Endothelial cell of umbilical vein (primary cell): ENCODE results near the gene RET. TPM values are rescaled to one million over a fixed set of nuclear protein-coding genes. Genes with fewer than 3 reads are reported as not detected.

Experiments
- BruUV-seq: library from RNA; stranded (reverse); fragments of 400-500 nt; replicated peaks from 2 replicates; lab custom pipeline; 2021; lab: Mats Ljungman, UMichigan
- CTCF ChIA-PET: fragments of 300-600, 350-600 bp; sonication (Branson Sonifier 250); formaldehyde crosslinking; loops from one replicate; lab custom pipeline; 2021; ENCODE audit warnings: antibody characterized with exemption, inconsistent platforms; lab: Charles Lee
- POLR2A ChIA-PET: fragments of 300-600, 350-600 bp; sonication (Branson Sonifier 250); formaldehyde crosslinking; loops from one replicate; lab custom pipeline; 2021; ENCODE audit warnings: antibody characterized with exemption, inconsistent platforms; lab: Charles Lee
- DNase-seq: peaks from one replicate; pipeline ENCODE4 v3.0.0-alpha.2; 2011; ENCODE audit warnings: low read depth, low spot score
- FAIRE-seq: peaks from 2 replicates; lab custom pipeline; 2011; peaks lifted over from hg19 to GRCh38; lab: Jason Lieb, UNC
- H2AFZ ChIP-seq: 2 replicates; pipeline ENCODE4 v1.6.0; 2012; ENCODE audit warnings: low read depth, low read length, control low read depth, inconsistent platforms
- H3K27ac ChIP-seq: 2 replicates; pipeline ENCODE4 v1.5.1; 2011; ENCODE audit warnings: low read depth, mild to moderate bottlenecking, control low read depth, low read length, moderate library complexity; ENCODE audit not compliant: insufficient read depth
- H3K27me3 ChIP-seq, 2 experiments: 2 replicates each; pipeline versions ENCODE4 v1.6.0 to v1.6.1; 2011; ENCODE audit warnings: low read length in 2 of 2, mixed read lengths in 1 of 2; ENCODE audit not compliant: control insufficient read depth in 2 of 2, insufficient read depth in 2 of 2
- H3K36me3 ChIP-seq, 2 experiments: 2 replicates in 1 of 2; 3 replicates in 1 of 2; pipeline ENCODE4 v1.5.1; 2011; ENCODE audit warnings: low read length in 2 of 2, mild to moderate bottlenecking in 1 of 2, moderate library complexity in 1 of 2; ENCODE audit not compliant: control insufficient read depth in 2 of 2, insufficient read depth in 2 of 2; ENCODE audit errors: extremely low read depth in 1 of 2
- H3K4me1 ChIP-seq: 3 replicates; pipeline ENCODE4 v1.5.1; 2011; ENCODE audit warnings: mild to moderate bottlenecking, low read length; ENCODE audit not compliant: control insufficient read depth, insufficient read depth; ENCODE audit errors: extremely low read depth
- H3K4me2 ChIP-seq: 2 replicates; pipeline ENCODE4 v1.6.1; 2011; ENCODE audit warnings: low read length, control low read depth, mixed read lengths; ENCODE audit not compliant: insufficient read depth
- H3K4me3 ChIP-seq, 3 experiments: fragments of 200-600 bp in 1 of 3; sonication (generic), shearing (Covaris generic) in 1 of 3; replicated peaks in 1 of 3; 2 replicates each; pipeline ENCODE4 v1.5.1; 2011 to 2016; ENCODE audit warnings: control low read depth in 3 of 3, low read length in 3 of 3, mild to moderate bottlenecking in 2 of 3, inconsistent platforms in 1 of 3, low read depth in 1 of 3, moderate library complexity in 1 of 3; ENCODE audit not compliant: insufficient read depth in 1 of 3
- H3K79me2 ChIP-seq: 2 replicates; pipeline ENCODE4 v1.6.0; 2012; ENCODE audit warnings: low read length, inconsistent platforms; ENCODE audit not compliant: control insufficient read depth, insufficient read depth
- H3K9ac ChIP-seq: replicated peaks from 2 replicates; pipeline ENCODE3; 2011; ENCODE audit warnings: low read length, control low read depth; ENCODE audit not compliant: insufficient read depth; ENCODE audit errors: extremely low read depth
- H3K9me1 ChIP-seq: replicated peaks from 3 replicates; pipeline ENCODE4 v1.6.0; 2011; ENCODE audit warnings: mild to moderate bottlenecking, low read length; ENCODE audit not compliant: control insufficient read depth, insufficient read depth; ENCODE audit errors: extremely low read depth
- H3K9me3 ChIP-seq: replicated peaks from 2 replicates; pipeline ENCODE4 v1.5.1; 2012; ENCODE audit warnings: low read length, inconsistent platforms; ENCODE audit not compliant: control insufficient read depth, insufficient read depth
- H4K20me1 ChIP-seq: replicated peaks from 2 replicates; pipeline ENCODE3; 2011; ENCODE audit warnings: mild to moderate bottlenecking, low read length; ENCODE audit not compliant: control insufficient read depth, insufficient read depth; ENCODE audit errors: extremely low read depth
- CTCF ChIP-seq, 2 donors: IDR thresholded peaks; 1 replicate in 1 of 2; 2 replicates in 1 of 2; pipeline ENCODE4 v1.5.1; 2011; ENCODE audit warnings: low read length in 2 of 2, mild to moderate bottlenecking in 2 of 2, moderate library complexity in 2 of 2, control low read depth in 1 of 2, inconsistent platforms in 1 of 2, low read depth in 1 of 2; ENCODE audit not compliant: insufficient read depth in 1 of 2; ENCODE audit errors: extremely low read depth in 1 of 2
- EZH2 ChIP-seq: IDR thresholded peaks from 2 replicates; pipeline ENCODE4 v1.6.1; 2012; ENCODE audit warnings: borderline replicate concordance, low read depth, mild to moderate bottlenecking, moderate library complexity, low read length, inconsistent platforms; ENCODE audit not compliant: severe bottlenecking
- FOS ChIP-seq: IDR thresholded peaks from 2 replicates; pipeline ENCODE4 v1.6.1; 2011; ENCODE audit warnings: mild to moderate bottlenecking, low read length, moderate library complexity, borderline replicate concordance; ENCODE audit not compliant: insufficient read depth
- GATA2 ChIP-seq: IDR thresholded peaks from 2 replicates; pipeline ENCODE4 v1.7.0; 2011; ENCODE audit warnings: low read depth, mild to moderate bottlenecking, moderate library complexity, mixed read lengths, low read length; ENCODE audit not compliant: insufficient read length, insufficient read depth
- JUN ChIP-seq: IDR thresholded peaks from 2 replicates; pipeline ENCODE4 v1.6.1; 2011; ENCODE audit warnings: borderline replicate concordance, low read depth; ENCODE audit not compliant: insufficient read length, insufficient read depth
- MAX ChIP-seq: IDR thresholded peaks from 2 replicates; pipeline ENCODE4 v1.6.1; 2011; ENCODE audit not compliant: insufficient read depth, insufficient read length
- MYC ChIP-seq: IDR thresholded peaks from one replicate; pipeline ENCODE4 v1.6.1; 2011; ENCODE audit warnings: mild to moderate bottlenecking, low read depth, low read length
- POLR2A ChIP-seq: IDR thresholded peaks from 2 replicates; pipeline ENCODE4 v1.6.1; 2012; ENCODE audit warnings: low read depth, mild to moderate bottlenecking, control low read depth, low read length
- POLR2AphosphoS5 ChIP-seq: IDR thresholded peaks from 2 replicates; pipeline ENCODE4 v1.6.1; 2012; ENCODE audit warnings: low read depth, mild to moderate bottlenecking, control low read depth, low read length, moderate library complexity; ENCODE audit not compliant: insufficient read depth
- dilution Hi-C: fragments of 300-500 bp; cut with MboI; formaldehyde crosslinking; loops from one replicate; pipeline ENCODE4 v1.15.0; 2019; ENCODE audit warnings: low sequenced_read_pairs; ENCODE audit not compliant: extremely low pct_ligation_motif_present
- intact Hi-C: fragments of 100-400 bp; cut with micrococcal nuclease; formaldehyde crosslinking; loops from one replicate; pipeline ENCODE4 v1.10.0; 2022
- polyA plus RNA-seq, 4 experiments: library from polyadenylated mRNA; depleted of rRNA in 3 of 4; stranded (reverse) in 3 of 4; unstranded in 1 of 4; fragments of >200 nt; gene quantifications; 2 replicates each; pipeline versions ENCODE4 v1.2.1 to v1.2.3, GENCODE V29; 2011 to 2012; ENCODE audit warnings: missing spikeins in 1 of 4
- total RNA-seq: library from RNA; stranded (reverse); gene quantifications from 2 replicates; pipeline ENCODE4 v1.2.3, GENCODE V29; 2021

Gene RET
- total and polyA plus RNA-seq, 2 donors (not counting 3 experiments of a cell fraction or from before 2014, with no cell fraction given), result 0.04 to 0.22 TPM

GRCh38 chr10:43057231-43057711 is 19.6 kb upstream of the RET start:
- H3K79me2 ChIP-seq, result no peaks in the 10 kb centered on the region
- no peak overlapping the region for H3K4me2 ChIP-seq
- no peak overlapping the region for H3K9ac ChIP-seq
- H3K4me1 ChIP-seq, result no peaks in the 10 kb centered on the region
- no peak overlapping the region for H2AFZ ChIP-seq
- H3K9me1 ChIP-seq, result no peaks in the 10 kb centered on the region
- H3K27me3 ChIP-seq, result no peaks in the 10 kb centered on the region
- no peaks in the 10 kb centered on the region for H4K20me1 ChIP-seq
- no TSS peak for BruUV-seq
- DNase-seq, result no peak
- CTCF ChIA-PET, result no interaction called here
- dilution Hi-C loops, result no loop called here
- TF ChIP-seq MYC (no peak), FOS (no peak), CTCF (IDR thresholded peaks at IDR 0.05; ENCODE audit: extremely low read depth in 1 of 2, insufficient read depth in 1 of 2, low read depth in 1 of 2, low read length in 2 of 2) (no peak), MAX (no peak), JUN (no peak), POLR2A (no peak), POLR2AphosphoS5 (no peak), EZH2 (no peak), GATA2 (no peak)
- POLR2A ChIA-PET, result no interaction called here
- no peak overlapping the region for H3K4me3 ChIP-seq
- H3K27ac ChIP-seq, result no peak overlapping the region
- no peaks in the 10 kb centered on the region for H3K9me3 ChIP-seq
- intact Hi-C loops, result no loop called here
- no peaks in the 10 kb centered on the region for H3K36me3 ChIP-seq
- FAIRE-seq, result no peak
